Suprapubic skin (tissue), 4 donors: ENCODE results near the gene TESMIN.

ENCODE experiments used
- POLR2A ChIP-seq, 2 donors: fragments of 450-650 bp; IDR thresholded peaks; one replicate each; pipeline ENCODE4 v1.6.1; 2017; ENCODE audit warnings: antibody characterized with exemption in 2 of 2, mild to moderate bottlenecking in 2 of 2, moderate library complexity in 2 of 2
- POLR2AphosphoS5 ChIP-seq, 3 donors: sonication (generic); formaldehyde crosslinking; IDR thresholded peaks; one replicate each; pipeline ENCODE4 v1.6.1; 2017; ENCODE audit warnings: antibody characterized with exemption in 3 of 3
- TF ChIP-seq, protein P1 (sequence below), 2 donors: fragments of 200-600 bp in 1 of 2; fragments of 450-650 bp in 1 of 2; sonication (generic) in 1 of 2; IDR thresholded peaks; one replicate each; pipeline ENCODE4 v1.5.1; 2016 to 2019; ENCODE audit warnings: antibody characterized with exemption in 2 of 2, mild to moderate bottlenecking in 1 of 2, moderate library complexity in 1 of 2

DNA sequence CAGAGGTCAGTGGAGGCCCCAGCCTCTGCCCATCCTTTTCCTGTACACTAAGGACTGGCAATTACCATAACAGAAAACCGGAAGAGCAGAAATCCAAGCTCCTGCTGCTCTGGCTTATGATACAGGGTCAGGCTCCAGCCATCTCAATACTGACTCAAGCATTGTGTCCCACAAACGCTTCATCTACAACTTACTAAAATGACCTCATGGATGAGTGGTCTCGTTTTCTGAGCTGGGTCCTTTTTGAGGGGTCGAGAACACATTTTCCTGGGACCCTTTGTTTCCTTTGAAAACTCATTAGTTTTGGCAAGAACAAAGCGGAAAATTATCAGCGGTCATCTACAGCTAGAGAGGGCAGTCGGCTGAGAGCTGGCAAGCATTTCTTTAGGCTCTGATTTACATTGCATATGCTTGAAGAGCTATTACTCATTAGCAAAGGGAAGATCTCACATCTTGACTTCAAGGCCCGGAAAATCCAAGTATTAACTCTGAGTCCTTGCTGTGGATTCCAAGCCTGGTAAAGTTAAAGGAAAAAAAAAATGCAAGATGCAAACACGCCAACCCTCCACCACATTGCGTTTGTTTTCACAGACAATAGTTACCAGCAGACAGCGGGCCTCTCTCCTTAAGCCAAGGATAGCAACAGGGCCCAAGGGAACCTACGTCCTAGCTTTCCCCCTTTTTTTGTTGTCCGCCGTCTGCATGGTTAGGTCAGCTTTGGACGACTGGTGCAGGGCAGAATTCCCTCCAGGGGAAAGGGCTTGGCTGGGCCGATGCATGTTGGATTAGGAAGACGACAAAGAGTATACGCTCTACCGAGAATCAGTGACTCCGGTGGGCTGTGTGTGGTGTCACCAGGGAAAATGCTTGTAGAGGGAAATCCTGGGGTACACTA lies 1.8 kb downstream of the TESMIN start:
- TF ChIP-seq, protein P1, sequence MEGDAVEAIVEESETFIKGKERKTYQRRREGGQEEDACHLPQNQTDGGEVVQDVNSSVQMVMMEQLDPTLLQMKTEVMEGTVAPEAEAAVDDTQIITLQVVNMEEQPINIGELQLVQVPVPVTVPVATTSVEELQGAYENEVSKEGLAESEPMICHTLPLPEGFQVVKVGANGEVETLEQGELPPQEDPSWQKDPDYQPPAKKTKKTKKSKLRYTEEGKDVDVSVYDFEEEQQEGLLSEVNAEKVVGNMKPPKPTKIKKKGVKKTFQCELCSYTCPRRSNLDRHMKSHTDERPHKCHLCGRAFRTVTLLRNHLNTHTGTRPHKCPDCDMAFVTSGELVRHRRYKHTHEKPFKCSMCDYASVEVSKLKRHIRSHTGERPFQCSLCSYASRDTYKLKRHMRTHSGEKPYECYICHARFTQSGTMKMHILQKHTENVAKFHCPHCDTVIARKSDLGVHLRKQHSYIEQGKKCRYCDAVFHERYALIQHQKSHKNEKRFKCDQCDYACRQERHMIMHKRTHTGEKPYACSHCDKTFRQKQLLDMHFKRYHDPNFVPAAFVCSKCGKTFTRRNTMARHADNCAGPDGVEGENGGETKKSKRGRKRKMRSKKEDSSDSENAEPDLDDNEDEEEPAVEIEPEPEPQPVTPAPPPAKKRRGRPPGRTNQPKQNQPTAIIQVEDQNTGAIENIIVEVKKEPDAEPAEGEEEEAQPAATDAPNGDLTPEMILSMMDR (IDR thresholded peaks at IDR 0.05): no peak
- TF ChIP-seq POLR2AphosphoS5 (IDR thresholded peaks at IDR 0.05) (no peak), POLR2A (IDR thresholded peaks at IDR 0.05) (no peak)
